B cell (primary cell): ENCODE results near the gene MTPN. TPM values are rescaled to one million over a fixed set of nuclear protein-coding genes. Genes with fewer than 3 reads are reported as not detected.

Experiments
- ATAC-seq: fragments of 200-7000 bp; cut with Tn5 transposase; one replicate; pipeline ENCODE4 v1.10.0; 2021; ENCODE audit warnings: low read depth, mild to moderate bottlenecking, moderate number of reproducible peaks, moderate library complexity
- CTCF ChIA-PET: fragments of 350-600 bp; sonication (Branson Sonifier 250); formaldehyde crosslinking; loops from one replicate; lab custom pipeline; 2021; ENCODE audit warnings: antibody characterized with exemption, inconsistent platforms; lab: Charles Lee
- POLR2A ChIA-PET: fragments of 350-600 bp; sonication (Branson Sonifier 250); formaldehyde crosslinking; loops from one replicate; lab custom pipeline; 2021; ENCODE audit warnings: antibody characterized with exemption; lab: Charles Lee
- DNase-seq: peaks from one replicate; pipeline ENCODE4 v3.0.0; 2013
- H2AFZ ChIP-seq: 2 replicates; pipeline ENCODE4 v1.6.1; 2012; ENCODE audit warnings: mild to moderate bottlenecking, low read depth, low read length; ENCODE audit not compliant: insufficient read depth, poor library complexity, severe bottlenecking
- H3K27ac ChIP-seq, 2 donors: 1 replicate in 1 of 2; 2 replicates in 1 of 2; pipeline ENCODE4 v1.5.1; 2012 to 2013; ENCODE audit warnings: low read length in 2 of 2, mild to moderate bottlenecking in 2 of 2, moderate library complexity in 1 of 2
- H3K27me3 ChIP-seq, 4 experiments: fragments of 200-600 bp in 1 of 4; sonication (generic) in 1 of 4; replicated peaks in 1 of 4; 1 replicate in 2 of 4; 2 replicates in 2 of 4; pipeline versions ENCODE4 v1.6.1 to v1.7.0; 2013 to 2016; ENCODE audit warnings: low read length in 3 of 4, mild to moderate bottlenecking in 2 of 4, mixed read lengths in 1 of 4, moderate library complexity in 1 of 4; ENCODE audit not compliant: insufficient read depth in 4 of 4, control insufficient read depth in 3 of 4; ENCODE audit errors: control extremely low read depth in 1 of 4
- H3K36me3 ChIP-seq, 2 experiments: replicated peaks in 1 of 2; 1 replicate in 1 of 2; 2 replicates in 1 of 2; pipeline versions ENCODE4 v1.6.1 to v1.7.1; 2013; ENCODE audit warnings: low read length in 1 of 2; ENCODE audit not compliant: insufficient read depth in 2 of 2, control insufficient read depth in 1 of 2; ENCODE audit errors: control extremely low read depth in 1 of 2, extremely low read depth in 1 of 2
- H3K4me1 ChIP-seq, 2 donors: fragments of 200-600 bp in 1 of 2; sonication (generic) in 1 of 2; 1 replicate in 1 of 2; 2 replicates in 1 of 2; pipeline versions ENCODE4 v1.5.1 to v1.6.1; 2013 to 2017; ENCODE audit warnings: low read length in 2 of 2; ENCODE audit not compliant: control insufficient read depth in 2 of 2, insufficient read depth in 2 of 2
- H3K4me2 ChIP-seq: replicated peaks from 2 replicates; pipeline ENCODE3; 2012; ENCODE audit warnings: mild to moderate bottlenecking, low read depth, low read length; ENCODE audit not compliant: poor library complexity, severe bottlenecking
- H3K4me3 ChIP-seq, 5 experiments: fragments of 200-600 bp in 1 of 5; sonication (generic) in 1 of 5; 1 replicate in 3 of 5; 2 replicates in 2 of 5; pipeline versions ENCODE4 v1.5.1 to v1.7.0; 2011 to 2016; ENCODE audit warnings: low read length in 4 of 5, mild to moderate bottlenecking in 4 of 5, low read depth in 2 of 5, control low read depth in 1 of 5, moderate library complexity in 1 of 5; ENCODE audit not compliant: insufficient read depth in 1 of 5; ENCODE audit errors: control extremely low read depth in 1 of 5, extremely low read depth in 1 of 5
- H3K79me2 ChIP-seq: fragments of 200-600 bp; sonication (generic); one replicate; pipeline ENCODE4 v1.6.0; 2016; ENCODE audit warnings: low read length; ENCODE audit not compliant: control insufficient read depth, insufficient read depth
- H3K9ac ChIP-seq: fragments of 200-600 bp; sonication (generic); 2 replicates; pipeline ENCODE4 v1.6.1; 2017; ENCODE audit warnings: mild to moderate bottlenecking, low read length, moderate library complexity
- H3K9me3 ChIP-seq, 3 donors: one replicate each; pipeline versions ENCODE4 v1.6.1 to v1.7.1; 2013; ENCODE audit warnings: low read length in 2 of 3; ENCODE audit not compliant: control insufficient read depth in 2 of 3, insufficient read depth in 1 of 3; ENCODE audit errors: control extremely low read depth in 1 of 3
- H4K20me1 ChIP-seq: 2 replicates; pipeline ENCODE4 v1.6.0; 2012; ENCODE audit warnings: mild to moderate bottlenecking, low read length; ENCODE audit not compliant: insufficient read depth, control insufficient read depth, poor library complexity, severe bottlenecking
- H3K27ac Mint-ChIP-seq: one replicate; pipeline ENCODE4 v1.8.0; 2021; ENCODE audit warnings: mixed read lengths
- H3K27me3 Mint-ChIP-seq: one replicate; pipeline ENCODE4 v1.8.0; 2021; ENCODE audit warnings: mixed read lengths
- H3K4me1 Mint-ChIP-seq: one replicate; pipeline ENCODE4 v1.8.0; 2021; ENCODE audit warnings: mixed read lengths
- H3K4me3 Mint-ChIP-seq: one replicate; pipeline ENCODE4 v1.8.0; 2021; ENCODE audit warnings: mixed read lengths
- H3K9me3 Mint-ChIP-seq: one replicate; pipeline ENCODE4 v1.8.0; 2022; ENCODE audit warnings: mixed read lengths; ENCODE audit not compliant: insufficient read depth
- EZH2 ChIP-seq: IDR thresholded peaks from 2 replicates; pipeline ENCODE4 v1.6.1; 2012; ENCODE audit warnings: borderline replicate concordance, low read depth, mild to moderate bottlenecking, moderate library complexity, low read length; ENCODE audit not compliant: insufficient read depth, poor library complexity, severe bottlenecking
- WGBS: methylation state at CpG from one replicate; pipeline ENCODE4 v1.1.5; 2013; ENCODE audit warnings: missing lambda C conversion rate; ENCODE audit not compliant: insufficient coverage; 5-methylcytosine and 5-hydroxymethylcytosine counted together
- intact Hi-C: fragments of 100-400 bp; cut with micrococcal nuclease; formaldehyde crosslinking; loops from one replicate; pipeline ENCODE4 v1.10.0; 2022
- polyA plus RNA-seq: library from polyadenylated mRNA; depleted of rRNA; stranded (reverse); fragments of >200 nt; gene quantifications from 2 replicates; pipeline ENCODE4 v1.2.3, GENCODE V29; 2012
- total RNA-seq, 2 donors: library from RNA; stranded (reverse); fragments of 120-200 nt in 1 of 2; gene quantifications; 1 replicate in 1 of 2; 2 replicates in 1 of 2; pipeline versions ENCODE4 v1.2.3 to v1.2.4, GENCODE V29; 2013 to 2022
- TF ChIP-seq, protein P1 (sequence below): fragments of 200-600 bp; IDR thresholded peaks from one replicate; pipeline ENCODE4 v1.8.0; 2022; ENCODE audit warnings: antibody characterized with exemption, mild to moderate bottlenecking

Gene MTPN
- total and polyA plus RNA-seq, 2 donors (not counting 1 experiment from before 2014, with no cell fraction given): 60.5 to 115 TPM

DNA sequence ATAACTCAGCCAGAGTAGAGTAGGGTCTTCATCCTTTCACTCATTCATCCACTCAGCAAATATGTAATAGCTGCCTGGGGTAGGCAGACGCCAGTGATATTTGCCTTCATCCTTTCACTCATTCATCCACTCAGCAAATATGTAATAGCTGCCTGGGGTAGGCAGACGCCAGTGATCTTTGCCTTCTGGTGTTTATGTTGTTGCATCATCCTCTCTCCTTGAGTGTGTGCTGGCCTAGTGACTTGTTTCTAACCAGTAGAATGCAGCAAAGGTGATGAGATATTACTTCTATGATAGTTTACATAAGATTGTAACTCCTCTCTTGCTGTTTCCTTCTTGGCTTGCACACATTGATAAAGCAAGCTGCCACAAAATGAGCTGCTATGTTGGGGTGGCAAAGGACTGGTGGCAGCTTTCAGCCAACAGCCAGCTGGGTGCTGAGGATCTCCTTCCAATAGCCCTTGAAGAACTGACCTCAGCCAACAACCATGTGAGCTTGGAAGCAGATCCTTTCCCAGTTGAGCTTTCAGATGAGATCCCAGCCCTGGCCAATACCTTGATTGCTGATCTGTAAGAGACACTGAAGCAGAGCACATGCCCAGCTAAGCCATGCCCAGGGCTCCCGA lies 23.2 kb upstream of the MTPN start:
- H3K27ac Mint-ChIP-seq: no peak overlapping the region
- H3K4me3 Mint-ChIP-seq: no peak overlapping the region
- POLR2A ChIA-PET: interaction anchor here (0.6 kb wide), 1 partner anchor 67 kb away, joined by 7 read pairs; no protein-coding TSS in a partner anchor
- Histone ChIP-seq H3K27ac (no peak overlapping the region), H3K4me2 (no peak overlapping the region), H3K79me2 (no peaks in the 10 kb centered on the region), H3K9me3 (peaks cover 0 to 5% (median 0%) of the 10 kb centered on the region in 3 donors), H3K4me1 (no peaks in the 10 kb centered on the region), H3K9ac (no peak overlapping the region), H4K20me1 (no peaks in the 10 kb centered on the region), H3K27me3 (no peaks in the 10 kb centered on the region), H2AFZ (no peak overlapping the region), H3K4me3 (no peak overlapping the region), H3K36me3 (no peaks in the 10 kb centered on the region)
- intact Hi-C loops: no loop called here
- no peak for TF ChIP-seq EZH2
- TF ChIP-seq, protein P1, sequence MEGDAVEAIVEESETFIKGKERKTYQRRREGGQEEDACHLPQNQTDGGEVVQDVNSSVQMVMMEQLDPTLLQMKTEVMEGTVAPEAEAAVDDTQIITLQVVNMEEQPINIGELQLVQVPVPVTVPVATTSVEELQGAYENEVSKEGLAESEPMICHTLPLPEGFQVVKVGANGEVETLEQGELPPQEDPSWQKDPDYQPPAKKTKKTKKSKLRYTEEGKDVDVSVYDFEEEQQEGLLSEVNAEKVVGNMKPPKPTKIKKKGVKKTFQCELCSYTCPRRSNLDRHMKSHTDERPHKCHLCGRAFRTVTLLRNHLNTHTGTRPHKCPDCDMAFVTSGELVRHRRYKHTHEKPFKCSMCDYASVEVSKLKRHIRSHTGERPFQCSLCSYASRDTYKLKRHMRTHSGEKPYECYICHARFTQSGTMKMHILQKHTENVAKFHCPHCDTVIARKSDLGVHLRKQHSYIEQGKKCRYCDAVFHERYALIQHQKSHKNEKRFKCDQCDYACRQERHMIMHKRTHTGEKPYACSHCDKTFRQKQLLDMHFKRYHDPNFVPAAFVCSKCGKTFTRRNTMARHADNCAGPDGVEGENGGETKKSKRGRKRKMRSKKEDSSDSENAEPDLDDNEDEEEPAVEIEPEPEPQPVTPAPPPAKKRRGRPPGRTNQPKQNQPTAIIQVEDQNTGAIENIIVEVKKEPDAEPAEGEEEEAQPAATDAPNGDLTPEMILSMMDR: no peak
- no peaks in the 10 kb centered on the region for H3K9me3 Mint-ChIP-seq
- no peaks in the 10 kb centered on the region for H3K4me1 Mint-ChIP-seq
- CTCF ChIA-PET: interaction anchor here (1.2 to 2.9 kb wide), 3 partner anchors 9 to 202 kb away, joined by 3 to 17 read pairs (median 6); no protein-coding TSS in a partner anchor
- no CpG with 5 or more reads among the region's 3 CpGs for WGBS
- ATAC-seq: no peak
- no peak for DNase-seq
- no peaks in the 10 kb centered on the region for H3K27me3 Mint-ChIP-seq

DNA sequence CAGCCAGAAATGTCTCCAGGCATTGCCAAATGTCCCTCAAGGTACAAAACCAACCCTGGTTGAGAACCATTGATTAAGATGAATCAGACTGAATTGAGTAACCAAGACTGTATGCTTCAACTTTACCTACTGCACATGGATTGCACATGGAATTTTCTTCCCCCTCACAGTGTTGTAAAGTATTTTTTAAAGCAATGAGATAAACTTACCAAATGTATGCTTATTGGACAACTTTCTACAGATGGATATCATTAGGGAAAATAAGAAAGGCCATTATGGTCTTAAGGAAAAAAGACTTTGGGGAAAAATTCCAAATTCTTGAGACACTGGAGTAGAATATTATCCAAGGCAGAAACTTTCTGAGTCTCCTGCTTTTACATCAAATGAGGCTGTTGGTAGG lies 20.9 kb upstream of the MTPN start:
- no peaks in the 10 kb centered on the region for H4K20me1 ChIP-seq
- no peaks in the 10 kb centered on the region for H3K9me3 Mint-ChIP-seq
- no peak overlapping the region for H3K27ac Mint-ChIP-seq
- no peak overlapping the region for H3K4me3 ChIP-seq
- no peak overlapping the region for H3K27ac ChIP-seq
- intact Hi-C loops: no loop called here
- peaks cover 15% of the 10 kb centered on the region for H3K79me2 ChIP-seq
- TF ChIP-seq, protein P1: no peak
- TF ChIP-seq EZH2: no peak
- H3K4me2 ChIP-seq: no peak overlapping the region
- ATAC-seq (no peak), DNase-seq (no peak)
- no peak overlapping the region for H3K4me3 Mint-ChIP-seq
- H3K27me3 Mint-ChIP-seq: no peaks in the 10 kb centered on the region
- no peak overlapping the region for H3K9ac ChIP-seq
- peaks cover 10 to 14% of the 10 kb centered on the region in 2 donors for H3K4me1 ChIP-seq
- ChIA-PET CTCF (no interaction called here), POLR2A (no interaction called here)
- H2AFZ ChIP-seq: no peak overlapping the region
- no peaks in the 10 kb centered on the region for H3K36me3 ChIP-seq
- H3K4me1 Mint-ChIP-seq: peaks cover 16% of the 10 kb centered on the region
- H3K27me3 ChIP-seq: no peaks in the 10 kb centered on the region
- peaks cover 0 to 5% (median 0%) of the 10 kb centered on the region in 3 donors for H3K9me3 ChIP-seq
